IPS-18c (cell line): ENCODE measurements around the gene SRSF2.
A peak's percentile ranks its signal among the peaks of the same experiment; 100 is the strongest.
"Not testable (repeated sequence)": the region's sequence is repeated elsewhere in the genome, so short reads cannot be mapped to it uniquely, and the experiment has no call there.

Source experiments
- H3K4me3 ChIP-seq: 2 replicates; pipeline ENCODE4 v1.7.0; 2013; ENCODE audit warnings: low read depth, mild to moderate bottlenecking, low read length, moderate library complexity; ENCODE audit not compliant: insufficient read depth
- H3K9me3 ChIP-seq: one replicate; pipeline ENCODE4 v1.6.1; 2013; ENCODE audit warnings: mild to moderate bottlenecking, low read length, moderate library complexity; ENCODE audit not compliant: control insufficient read depth, insufficient read depth

The SRSF2 gene

DNA sequence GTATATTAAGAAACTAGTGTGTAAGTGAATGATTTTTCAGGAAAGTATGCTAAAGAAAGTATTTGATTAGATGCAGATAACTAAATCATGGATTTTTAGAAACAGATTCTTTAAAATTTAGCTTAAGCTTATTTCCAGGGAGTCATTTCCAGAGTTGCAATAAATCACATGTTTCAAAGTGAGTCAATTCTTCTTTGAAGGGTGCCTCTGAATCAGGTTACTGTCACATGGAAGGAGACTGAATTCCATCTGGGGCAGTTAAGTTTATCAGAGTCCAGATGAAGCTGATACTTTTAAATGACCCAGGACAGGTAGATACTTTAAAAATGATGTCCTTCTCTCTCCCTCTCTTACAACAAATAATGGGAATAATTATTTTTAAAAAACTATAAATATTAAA is 5.8 kb upstream of the SRSF2 start:
- no peak overlapping the region for H3K4me3 ChIP-seq
- no peaks in the 10 kb centered on the region for H3K9me3 ChIP-seq

DNA sequence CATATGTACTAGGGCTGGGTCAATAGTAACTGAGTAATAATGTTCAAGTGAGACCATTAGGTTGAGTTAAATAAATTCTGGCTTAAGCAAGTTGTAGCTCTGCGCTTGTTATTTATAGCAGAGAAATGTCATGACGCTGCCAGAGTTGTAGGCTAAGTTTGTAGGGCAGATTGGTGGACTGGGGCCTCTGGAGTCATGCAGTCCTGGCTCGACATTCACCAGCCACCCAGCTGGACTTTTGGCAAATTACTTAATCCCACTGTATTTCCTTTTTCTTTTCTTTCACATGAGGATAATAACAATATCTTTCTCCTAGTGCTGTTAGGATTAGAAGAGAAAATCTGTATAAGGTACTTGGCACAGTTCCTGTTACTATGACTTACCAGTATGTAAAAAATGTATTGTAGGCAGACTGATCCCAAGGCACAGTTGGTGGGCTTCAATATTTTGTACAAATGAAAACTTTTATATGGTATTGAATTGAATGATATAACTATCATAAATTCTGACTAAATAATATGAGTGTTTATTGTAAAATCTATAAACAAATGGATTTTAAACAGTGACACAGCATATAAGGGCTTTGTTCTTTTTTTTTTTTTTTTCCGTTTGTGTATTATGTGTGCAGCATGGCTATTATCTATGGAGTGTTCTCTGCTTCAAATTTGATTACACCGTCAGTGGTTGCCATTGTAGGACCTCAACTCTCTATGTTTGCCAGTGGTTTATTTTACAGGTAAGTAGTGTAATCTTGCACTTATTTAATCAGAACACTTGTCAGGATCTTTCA is 3.4 kb upstream of the SRSF2 start:
- no peaks in the 10 kb centered on the region for H3K9me3 ChIP-seq
- H3K4me3 ChIP-seq = no peak overlapping the region

DNA sequence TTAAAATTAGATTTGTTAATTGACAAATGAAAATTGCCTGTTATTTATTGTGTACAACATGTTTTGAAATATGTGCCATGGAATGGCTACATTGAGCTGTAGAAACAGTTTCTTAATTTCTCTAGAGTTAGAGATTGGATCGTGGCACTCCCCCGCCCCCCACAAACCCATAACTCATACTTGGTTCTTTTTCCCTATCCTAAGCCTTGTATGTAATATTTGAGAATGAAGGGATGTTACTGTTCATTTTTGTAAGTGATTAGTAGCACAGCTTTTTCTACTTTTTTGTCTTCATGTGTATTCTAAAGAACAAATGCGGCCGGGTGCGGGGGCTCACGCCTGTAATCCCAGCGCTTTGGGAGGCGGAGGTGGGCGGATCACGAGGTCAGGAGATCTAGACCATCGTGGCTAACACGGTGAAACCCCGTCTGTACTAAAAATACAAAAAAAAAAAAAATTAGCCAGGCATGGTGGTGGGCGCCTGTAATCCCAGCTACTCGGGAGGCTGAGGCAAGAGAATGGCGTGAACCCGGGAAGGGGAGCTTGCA is 2.5 kb upstream of the SRSF2 start:
- H3K9me3 ChIP-seq, H3K4me3 ChIP-seq: not testable (repeated sequence)

DNA sequence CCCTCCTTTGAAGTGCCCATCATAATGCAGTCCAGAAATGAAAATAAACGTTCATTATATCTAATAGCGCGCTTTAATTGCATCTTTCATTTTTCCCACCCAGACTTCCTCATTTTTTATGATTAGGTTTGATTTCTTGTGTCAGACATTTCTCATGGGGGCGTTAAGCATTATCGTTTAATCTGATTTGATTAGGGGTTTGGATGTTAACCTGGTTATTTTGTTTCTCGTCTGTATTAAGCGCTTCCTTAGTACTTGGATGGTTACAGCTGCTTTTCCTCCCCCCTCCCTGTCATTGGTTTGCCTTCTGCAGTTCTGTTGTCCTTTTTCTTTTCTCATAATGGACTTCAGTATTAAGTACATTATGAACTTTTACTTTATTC is 1.3 kb upstream of the SRSF2 start:
- no peaks in the 10 kb centered on the region for H3K9me3 ChIP-seq
- H3K4me3 ChIP-seq = peak overlapping the region; percentile 68

DNA sequence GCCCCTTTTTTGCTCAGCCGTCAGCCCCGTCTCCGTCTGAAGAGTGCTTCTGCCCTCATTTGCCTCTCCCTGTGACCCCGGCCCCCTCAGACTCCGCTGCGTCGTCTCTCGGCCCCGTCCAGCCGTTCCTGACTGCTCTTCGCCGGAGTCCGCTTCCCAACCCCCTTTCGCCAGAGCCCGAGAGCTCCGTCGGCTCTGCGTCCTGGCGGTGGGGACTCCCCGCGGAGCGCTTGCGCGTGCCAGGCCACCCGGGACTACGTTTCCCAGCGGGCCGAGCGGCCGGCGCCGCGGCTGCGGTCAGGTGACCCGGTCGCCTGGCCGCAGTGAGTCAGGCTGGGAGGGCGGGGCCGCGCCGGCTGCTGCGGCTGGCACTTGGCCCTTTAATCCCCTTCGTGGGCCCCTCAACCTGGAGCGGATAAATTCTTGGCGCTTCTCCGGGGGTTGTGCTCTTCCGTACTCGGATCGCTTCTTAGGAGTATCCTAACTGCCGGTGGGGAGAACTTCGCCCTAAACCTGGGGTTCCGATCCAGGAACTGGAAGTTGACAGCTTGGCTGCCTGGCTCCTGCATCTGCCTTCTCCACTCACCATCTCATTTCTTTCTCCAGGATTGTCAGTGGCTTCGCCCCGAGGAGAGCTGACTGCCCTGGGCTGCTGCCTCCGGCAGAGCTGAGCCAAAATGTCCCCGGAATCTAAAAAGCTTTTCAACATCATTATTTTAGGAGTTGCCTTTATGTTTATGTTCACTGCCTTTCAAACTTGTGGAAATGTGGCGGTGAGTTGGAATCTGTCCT is 741 bp upstream of the SRSF2 start, which contains the start of gene MFSD11:
TSS of gene MFSD11 (plus strand) at position 444 of the 792 bp plus-strand sequence. CDS start at position 678, 234 bp downstream.
- peak within 1 kb of the TSS; percentile 97 for H3K4me3 ChIP-seq

DNA sequence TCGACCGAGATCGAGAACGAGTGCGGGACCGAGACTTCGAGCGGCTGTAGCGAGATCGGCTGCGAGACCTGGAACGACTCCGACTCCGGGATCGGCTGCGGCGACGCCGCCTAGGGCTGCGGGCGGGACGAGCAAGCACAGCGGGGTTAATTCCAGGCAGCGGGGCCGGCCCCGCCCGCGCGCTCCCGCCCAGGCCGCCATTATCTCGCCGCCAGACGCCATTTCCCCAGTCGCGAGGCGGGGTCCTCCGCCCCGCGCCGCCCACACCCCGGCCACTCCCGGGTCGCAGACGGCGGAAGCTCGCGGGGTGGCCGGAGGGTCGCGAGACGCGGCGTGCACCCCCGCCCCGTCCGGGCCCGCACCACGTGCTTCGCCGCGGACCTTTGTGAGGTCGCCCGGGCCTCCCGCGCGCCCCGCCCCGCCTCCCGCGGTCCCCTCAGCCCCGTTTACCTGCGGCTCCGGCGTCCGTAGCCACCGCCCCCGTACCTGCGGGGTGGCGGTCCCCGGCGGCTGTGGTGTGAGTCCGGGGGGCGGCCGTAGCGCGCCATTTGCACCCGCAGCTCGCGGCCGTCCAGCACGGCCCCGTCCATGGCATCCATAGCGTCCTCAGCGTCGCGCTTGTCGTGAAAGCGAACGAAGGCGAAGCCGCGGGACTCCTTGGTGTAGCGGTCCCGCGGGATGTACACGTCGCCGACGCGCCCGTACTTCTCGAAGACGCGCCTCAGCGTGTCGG is 616 bp downstream of the SRSF2 start:
- Histone ChIP-seq H3K9me3 (no peaks in the 10 kb centered on the region), H3K4me3 (peak overlapping the region; percentile 97)

More for the DNA sequence above, 741 bp upstream of the SRSF2 start, which contains the start of gene MFSD11:
- H3K9me3 ChIP-seq = no peaks in the 10 kb centered on the region

DNA sequence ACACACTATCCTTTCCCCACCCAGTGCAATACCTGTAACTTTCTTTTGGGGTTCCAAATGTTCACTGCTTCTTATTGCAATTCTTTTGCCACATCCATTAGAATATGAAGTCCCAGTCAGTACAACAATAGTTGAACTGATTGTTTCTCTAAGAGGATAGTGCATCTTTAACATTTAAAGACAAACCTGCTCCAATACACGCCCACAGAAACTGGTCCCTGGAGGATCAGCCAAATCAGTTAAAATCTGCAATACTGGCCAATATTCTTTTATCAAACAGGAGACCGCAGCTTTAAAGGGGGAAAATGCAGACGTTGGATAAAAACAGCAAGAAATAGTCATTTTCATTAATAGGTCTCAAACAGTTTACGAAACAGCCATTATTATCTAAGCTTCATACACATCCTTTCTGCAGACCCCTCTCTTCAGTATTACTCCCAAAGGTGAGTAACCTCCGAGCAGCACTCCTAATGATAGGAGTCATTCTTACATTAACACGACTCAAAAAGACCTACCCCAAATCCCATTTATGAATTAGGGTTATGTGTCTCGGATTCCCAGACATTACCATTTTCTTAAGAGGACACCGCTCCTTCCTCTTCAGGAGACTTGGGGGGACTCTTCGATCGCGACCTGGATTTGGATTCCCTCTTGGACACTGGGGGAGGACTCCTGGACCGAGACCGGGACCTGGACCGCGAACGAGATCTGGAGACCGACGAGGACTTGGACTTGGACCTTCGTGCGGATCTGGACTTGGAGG is 1.4 kb downstream of the SRSF2 start:
- H3K9me3 ChIP-seq = no peaks in the 10 kb centered on the region
- H3K4me3 ChIP-seq = peak overlapping the region; percentile 97

DNA sequence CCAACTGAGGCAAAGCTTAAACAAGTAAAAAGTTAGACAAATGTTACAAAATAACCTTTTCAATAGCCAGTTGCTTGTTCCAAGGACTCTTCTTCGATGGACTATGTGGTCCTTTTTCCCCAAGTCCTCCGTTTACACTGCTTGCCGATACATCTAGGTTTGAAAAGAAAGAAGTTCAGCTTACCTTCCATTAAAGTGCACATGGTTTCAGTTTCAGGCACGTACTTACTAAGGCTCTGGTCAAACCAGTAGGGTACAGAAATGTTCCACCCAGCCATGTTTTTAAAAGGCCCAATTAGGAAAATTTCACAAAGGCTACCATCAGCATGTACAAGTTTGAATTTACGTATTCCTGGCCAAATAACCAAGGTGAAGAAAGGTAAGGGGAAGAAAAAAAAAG is 2.1 kb downstream of the SRSF2 start:
- Histone ChIP-seq H3K9me3 (no peaks in the 10 kb centered on the region), H3K4me3 (peak overlapping the region; percentile 60)

DNA sequence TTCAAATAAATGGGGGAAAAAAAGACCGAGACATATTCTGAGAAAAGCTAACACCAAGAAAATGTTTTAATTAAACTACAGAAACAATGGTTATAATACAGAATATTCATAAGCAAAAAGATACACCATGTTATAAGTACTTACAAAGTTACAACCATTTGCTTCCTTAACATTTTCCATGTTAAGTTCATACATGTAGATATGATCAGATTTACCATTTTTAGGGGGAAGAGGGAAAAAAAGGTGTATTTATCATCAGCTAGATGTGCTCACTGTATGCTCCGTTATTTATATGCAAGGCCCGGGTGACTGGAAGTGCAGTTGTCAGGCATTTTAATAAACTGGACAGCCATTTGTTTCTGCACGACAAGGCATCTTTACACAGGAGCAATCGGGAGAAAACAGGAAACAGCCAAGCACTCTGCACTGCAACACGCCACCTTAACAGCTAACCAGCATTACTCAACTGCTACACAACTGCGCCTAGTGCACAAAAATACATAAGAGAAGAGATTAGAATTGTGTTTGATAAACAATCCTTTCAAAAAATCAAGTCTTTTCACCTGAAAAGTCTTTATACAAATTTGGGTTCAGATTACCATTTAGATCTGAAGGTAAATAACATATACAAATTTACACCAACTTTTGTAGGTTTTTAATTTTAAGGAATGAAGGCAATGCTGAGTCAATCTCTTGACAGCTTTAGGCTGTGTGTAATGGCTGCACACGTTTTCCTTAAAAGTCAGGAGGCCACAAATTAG is 2.9 kb downstream of the SRSF2 start:
- Histone ChIP-seq H3K9me3 (no peaks in the 10 kb centered on the region), H3K4me3 (peak overlapping the region; percentile 60)

DNA sequence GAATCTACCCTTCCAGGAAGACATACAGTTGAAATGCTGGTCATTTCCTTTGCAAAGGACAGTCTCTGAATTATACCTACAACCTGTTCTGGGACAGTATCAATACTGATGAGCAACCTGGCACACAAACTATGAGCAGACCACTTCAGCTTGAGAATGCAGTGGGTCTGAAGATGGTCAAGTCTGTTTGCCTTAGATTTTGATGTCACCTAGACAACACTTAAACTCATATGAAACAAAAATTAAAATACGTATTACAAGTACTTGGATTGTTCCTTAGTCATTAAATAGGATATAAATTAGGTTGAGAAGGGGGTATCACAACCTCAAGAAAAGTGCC is 3.5 kb downstream of the SRSF2 start:
- Histone ChIP-seq H3K4me3 (no peak overlapping the region), H3K9me3 (no peaks in the 10 kb centered on the region)

DNA sequence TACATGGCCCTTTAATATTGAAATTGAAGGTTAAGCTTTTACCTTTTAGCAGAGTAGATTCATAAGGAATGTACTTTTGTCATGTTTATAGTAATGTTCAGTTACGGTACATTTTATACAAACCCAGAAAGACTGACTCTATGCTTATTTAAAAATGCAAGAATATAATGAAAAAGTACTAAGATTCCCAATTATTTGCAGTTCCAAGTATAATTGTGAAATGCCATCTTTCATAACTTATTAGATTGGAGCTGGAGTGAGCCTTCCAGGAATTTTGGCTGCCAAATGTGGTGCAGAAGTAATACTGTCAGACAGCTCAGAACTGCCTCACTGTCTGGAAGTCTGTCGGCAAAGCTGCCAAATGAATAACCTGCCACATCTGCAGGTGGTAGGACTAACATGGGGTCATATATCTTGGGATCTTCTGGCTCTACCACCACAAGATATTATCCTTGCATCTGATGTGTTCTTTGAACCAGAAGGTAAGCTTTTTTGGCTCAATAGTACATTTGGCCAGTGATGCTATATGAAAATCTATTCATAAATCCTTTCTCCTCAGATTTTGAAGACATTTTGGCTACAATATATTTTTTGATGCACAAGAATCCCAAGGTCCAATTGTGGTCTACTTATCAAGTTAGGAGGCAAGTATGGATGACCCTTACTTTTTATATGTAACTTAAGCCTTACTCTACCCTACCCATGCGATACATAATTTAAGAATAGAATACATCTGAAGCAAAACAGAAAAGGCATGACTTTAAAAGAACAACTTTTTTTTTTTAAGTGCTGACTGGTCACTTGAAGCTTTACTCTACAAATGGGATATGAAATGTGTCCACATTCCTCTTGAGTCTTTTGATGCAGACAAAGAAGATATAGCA is 4.2 kb downstream of the SRSF2 start:
- Histone ChIP-seq H3K9me3 (no peaks in the 10 kb centered on the region), H3K4me3 (no peak overlapping the region)

DNA sequence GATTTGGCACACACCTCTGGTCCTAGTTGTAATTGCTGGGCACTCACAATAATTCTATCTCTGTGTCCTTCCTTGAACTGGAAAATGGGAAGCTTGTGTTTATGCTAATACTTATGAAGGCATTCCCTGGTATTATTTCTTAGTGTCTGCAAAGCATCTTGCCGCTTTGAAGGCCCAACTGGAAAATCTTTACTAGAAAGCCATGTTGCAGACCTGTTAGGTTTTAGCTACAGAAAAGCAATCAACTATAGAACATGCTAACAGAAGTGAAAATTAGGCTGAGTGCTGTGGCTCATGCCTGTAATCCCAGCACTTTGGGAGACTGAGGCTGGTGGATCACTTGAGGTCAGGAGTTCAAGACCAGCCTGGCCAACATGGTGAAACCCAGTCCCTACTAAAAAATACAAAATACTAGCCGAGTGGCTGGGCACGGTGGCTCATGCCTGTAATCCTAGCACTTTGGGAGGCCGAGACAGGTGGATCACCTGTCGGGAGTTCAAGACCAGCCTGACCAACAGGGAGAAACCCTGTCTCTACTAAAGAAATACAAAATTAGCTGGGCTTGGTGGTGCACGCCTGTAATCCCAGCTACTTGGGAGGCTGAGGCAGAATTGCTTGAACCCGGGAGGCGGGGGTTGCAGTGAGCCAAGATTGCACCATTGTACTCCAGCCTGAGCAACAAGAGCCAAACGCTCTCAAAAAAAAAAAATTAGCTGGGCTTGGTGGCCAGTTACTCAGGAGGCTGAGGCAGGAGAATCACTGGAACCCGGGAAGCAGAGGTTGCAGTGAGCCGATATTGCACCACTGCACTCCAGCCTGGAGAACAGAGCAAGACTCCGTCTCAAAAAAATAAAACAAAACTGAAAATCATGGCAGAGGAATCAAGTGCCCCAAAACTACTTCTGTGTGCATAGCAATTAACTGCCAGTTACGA is 5.1 kb downstream of the SRSF2 start:
- not testable (repeated sequence) for H3K4me3 ChIP-seq, H3K9me3 ChIP-seq

DNA sequence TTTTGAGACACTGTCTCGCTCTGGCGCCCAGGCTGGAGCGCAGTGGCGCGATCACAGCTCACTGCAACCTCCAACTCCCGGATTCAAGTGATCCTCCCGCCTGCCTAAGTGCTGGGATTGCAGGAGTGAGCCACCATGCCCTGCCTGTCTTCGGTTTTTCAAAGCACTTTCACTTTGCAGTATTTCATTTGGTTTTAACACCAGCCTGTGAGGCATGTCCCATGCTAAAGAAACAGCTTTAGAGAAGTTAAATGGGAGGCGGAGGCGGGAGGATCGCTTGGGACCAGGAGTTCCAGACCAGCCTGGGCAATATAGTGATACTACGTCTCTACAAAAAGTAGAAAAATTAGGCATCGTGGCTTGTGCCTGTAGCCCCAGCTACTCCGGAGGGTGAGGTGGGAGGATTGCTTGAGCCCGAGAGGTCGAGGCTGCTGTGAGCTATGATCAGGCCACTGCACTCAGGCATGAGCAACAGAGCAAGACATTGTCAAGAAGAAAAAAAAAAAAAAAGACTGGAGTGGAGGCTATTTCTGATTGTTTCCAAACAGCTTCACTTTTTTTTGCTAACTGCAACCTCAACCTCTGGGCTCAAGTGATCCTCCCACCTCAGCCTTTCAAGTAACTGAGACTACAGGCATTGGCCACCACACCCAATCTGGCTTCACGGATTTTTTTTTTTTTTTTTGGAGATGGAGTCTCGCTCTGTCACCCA is 9.2 kb downstream of the SRSF2 start:
- Histone ChIP-seq H3K9me3 (no peaks in the 10 kb centered on the region), H3K4me3 (peak overlapping the region; percentile 99)
